ENCODE measurements around the gene ABAT.
A peak's percentile ranks its signal among the peaks of the same experiment; 100 is the strongest.
"Not testable (repeated sequence)": the region's sequence is repeated elsewhere in the genome, so short reads cannot be mapped to it uniquely, and the experiment has no call there.

ABAT gene

GRCh38 chr16:8649829-8650554, 24.4 kb upstream of the ABAT start:
- no peak for DNase-seq (ENCODE audit: low read depth)

- DNase-seq (ENCODE audit: low read depth), result not testable (repeated sequence)
Observed at GRCh38 chr16:8651958-8652357, 22.5 kb upstream of the ABAT start.

GRCh38 chr16:8655184-8655717, 19.2 kb upstream of the ABAT start:
- no peak for DNase-seq (ENCODE audit: low read depth)

- no peak for DNase-seq (ENCODE audit: low read depth)
Observed at GRCh38 chr16:8656376-8656775, 18.0 kb upstream of the ABAT start.

GRCh38 chr16:8660841-8661301, 13.5 kb upstream of the ABAT start:
- peak; percentile 30 for DNase-seq (ENCODE audit: low read depth)

- DNase-seq (ENCODE audit: low read depth), result no peak
Observed at GRCh38 chr16:8661703-8662102, 12.7 kb upstream of the ABAT start.

GRCh38 chr16:8663192-8664089, 11.0 kb upstream of the ABAT start:
- no peak for DNase-seq (ENCODE audit: low read depth)

- DNase-seq (ENCODE audit: low read depth), result no peak
Observed at GRCh38 chr16:8665529-8665928, 8.9 kb upstream of the ABAT start.

- no peak for DNase-seq (ENCODE audit: low read depth)
Observed at GRCh38 chr16:8667492-8667891, 6.9 kb upstream of the ABAT start.

GRCh38 chr16:8668113-8668512, 6.3 kb upstream of the ABAT start:
- no peak for DNase-seq (ENCODE audit: low read depth)

- DNase-seq (ENCODE audit: low read depth), result no peak
Observed at GRCh38 chr16:8669481-8669880, 4.9 kb upstream of the ABAT start.

- DNase-seq (ENCODE audit: low read depth), result no peak
Observed at GRCh38 chr16:8670014-8670560, 4.3 kb upstream of the ABAT start.

GRCh38 chr16:8673611-8674412, 605 bp upstream of the ABAT start:
- DNase-seq (ENCODE audit: low read depth), result no peak

GRCh38 chr16:8675183-8676159, 1.1 kb downstream of the ABAT start:
- peak; percentile 16 for DNase-seq (ENCODE audit: low read depth)

- DNase-seq (ENCODE audit: low read depth), result no peak
Observed at GRCh38 chr16:8676160-8676547, 1.7 kb downstream of the ABAT start.

- DNase-seq (ENCODE audit: low read depth), result no peak
Observed at GRCh38 chr16:8676737-8677375, 2.4 kb downstream of the ABAT start.

- no peak for DNase-seq (ENCODE audit: low read depth)
Observed at GRCh38 chr16:8677481-8677880, 3.1 kb downstream of the ABAT start.

GRCh38 chr16:8678068-8678927, 3.9 kb downstream of the ABAT start:
- DNase-seq (ENCODE audit: low read depth), result no peak

- DNase-seq (ENCODE audit: low read depth), result no peak
Observed at GRCh38 chr16:8679151-8679550, 4.7 kb downstream of the ABAT start.
